Measurements from ENCODE around the gene GFRA1. TPM values are rescaled to one million over a fixed set of nuclear protein-coding genes. Genes with fewer than 3 reads are reported as not detected.

Gene GFRA1
- total and polyA plus RNA-seq, 10 donors = 0.52 to 36.5 (median 4.5) TPM

- H3K4me3 ChIP-seq = no peak overlapping the region
- 70 to 72% (median 71%) methylated on average over 3 of the region's 3 CpGs for WGBS, 5 donors
- TF ChIP-seq POLR2A (IDR thresholded peaks at IDR 0.05) (no peak), CTCF (IDR thresholded peaks at IDR 0.05 in 8 of 11, conservative IDR thresholded peaks at IDR 0.05 in 3 of 11) (no peak), POLR2AphosphoS5 (IDR thresholded peaks at IDR 0.05) (no peak)
- peaks cover 0 to 16% (median 0%) of the 10 kb centered on the region in 7 donors for H3K27me3 ChIP-seq (replicated peaks in 1 of 7)
- DNase-seq = no peak
- H3K4me1 ChIP-seq = no peaks in the 10 kb centered on the region
- intact Hi-C loops (cut with DNase I; ENCODE audit: low total_unique reads) = loop anchor here (10.0 kb wide), 2 partner anchors 487 to 577 kb away; no protein-coding TSS in a partner anchor
- H3K36me3 ChIP-seq = no peaks in the 10 kb centered on the region
- H3K27ac ChIP-seq = no peak overlapping the region
- H3K9me3 ChIP-seq = no peaks in the 10 kb centered on the region
Observed at GRCh38 chr10:116281775-116282174, 8.8 kb upstream of the GFRA1 start.

- intact Hi-C loops (cut with DNase I; ENCODE audit: low total_unique reads) = no loop called here
- Histone ChIP-seq H3K27me3 (replicated peaks in 1 of 7) (peaks cover 0 to 41% (median 16%) of the 10 kb centered on the region in 7 donors), H3K9me3 (no peaks in the 10 kb centered on the region)
Observed at GRCh38 chr10:116278846-116279245, 5.8 kb upstream of the GFRA1 start.

GRCh38 chr10:116276981-116277380 is 4.0 kb upstream of the GFRA1 start:
- TF ChIP-seq POLR2AphosphoS5 (IDR thresholded peaks at IDR 0.05) (no peak), POLR2A (IDR thresholded peaks at IDR 0.05) (no peak), CTCF (IDR thresholded peaks at IDR 0.05 in 8 of 11, conservative IDR thresholded peaks at IDR 0.05 in 3 of 11) (no peak)
- no peak overlapping the region for H3K4me3 ChIP-seq
- peaks cover 0 to 54% (median 35%) of the 10 kb centered on the region in 7 donors for H3K27me3 ChIP-seq (replicated peaks in 1 of 7)
- intact Hi-C loops (cut with DNase I; ENCODE audit: low total_unique reads) = no loop called here
- H3K4me1 ChIP-seq = peaks cover 2 to 28% (median 20%) of the 10 kb centered on the region in 6 donors
- H3K9me3 ChIP-seq = no peaks in the 10 kb centered on the region
- no peaks in the 10 kb centered on the region for H3K36me3 ChIP-seq
- 84 to 90% (median 88%) methylated on average over 3 of the region's 3 CpGs for WGBS, 5 donors
- no peak overlapping the region for H3K27ac ChIP-seq
- no peak for DNase-seq

More at GRCh38 chr10:116278846-116279245, 5.8 kb upstream of the GFRA1 start:
- Histone ChIP-seq H3K27ac (no peak overlapping the region), H3K4me3 (no peak overlapping the region), H3K36me3 (no peaks in the 10 kb centered on the region), H3K4me1 (peaks cover 0 to 9% (median 5%) of the 10 kb centered on the region in 6 donors)
- 71 to 83% (median 74%) methylated on average over 6 of the region's 6 CpGs for WGBS, 5 donors
- DNase-seq = no peak
- TF ChIP-seq CTCF (IDR thresholded peaks at IDR 0.05 in 8 of 11, conservative IDR thresholded peaks at IDR 0.05 in 3 of 11) (no peak), POLR2AphosphoS5 (IDR thresholded peaks at IDR 0.05) (no peak), POLR2A (IDR thresholded peaks at IDR 0.05) (no peak)

DNA sequence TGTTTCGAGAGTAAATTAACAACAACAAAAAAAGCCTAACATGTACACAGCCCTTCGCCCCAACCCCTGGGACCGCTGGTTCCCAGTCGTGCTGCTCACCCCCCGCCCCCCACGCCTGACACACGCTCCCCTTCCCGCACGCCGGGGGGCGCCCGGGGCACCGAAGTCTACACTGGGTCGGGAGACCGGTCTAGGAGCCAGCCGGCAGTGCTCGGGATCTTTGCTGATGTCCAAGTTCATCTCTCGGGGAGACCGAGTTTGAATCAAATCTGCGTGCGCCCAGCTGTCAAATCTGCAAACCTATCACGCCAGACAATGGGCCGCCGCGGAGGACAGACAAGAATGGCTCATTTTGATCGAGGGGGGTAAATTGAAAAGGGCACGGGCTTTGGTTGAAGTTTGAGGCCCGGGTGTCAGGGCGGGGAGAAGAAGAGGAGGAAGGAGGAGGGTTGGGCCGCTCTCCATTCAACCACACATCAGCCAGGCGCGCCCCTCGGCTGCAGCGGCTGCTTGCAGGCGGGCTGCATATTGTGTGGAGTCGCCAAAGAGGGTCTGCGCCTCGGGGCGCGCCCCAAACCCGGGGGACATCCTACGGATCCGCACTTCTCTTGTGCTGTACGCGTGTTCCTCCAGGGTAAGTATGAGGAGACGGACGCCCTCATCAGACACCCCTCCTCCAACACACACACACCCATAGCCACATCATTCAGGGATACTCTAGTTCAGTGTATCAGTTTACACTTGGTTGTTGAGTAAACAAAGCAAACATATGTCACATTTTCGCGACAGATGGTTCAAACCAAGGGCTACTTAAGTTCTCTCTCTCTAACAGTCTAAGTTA is 1.3 kb upstream of the GFRA1 start:
- peak overlapping the region; percentile 13 to 66 (median 36) for H3K4me3 ChIP-seq
- no peaks in the 10 kb centered on the region for H3K9me3 ChIP-seq
- no peak for DNase-seq
- TF ChIP-seq POLR2AphosphoS5 (IDR thresholded peaks at IDR 0.05) = no peak
- TF ChIP-seq POLR2A (IDR thresholded peaks at IDR 0.05) = no peak
- no peak for TF ChIP-seq CTCF (IDR thresholded peaks at IDR 0.05 in 8 of 11, conservative IDR thresholded peaks at IDR 0.05 in 3 of 11)
- peaks cover 0 to 81% (median 55%) of the 10 kb centered on the region in 7 donors for H3K27me3 ChIP-seq (replicated peaks in 1 of 7)
- H3K27ac ChIP-seq = peak overlapping the region in 2 of 8 donors; percentile 9 to 17
- H3K4me1 ChIP-seq = peaks cover 2 to 41% (median 30%) of the 10 kb centered on the region in 6 donors
- H3K36me3 ChIP-seq = no peaks in the 10 kb centered on the region
- 2 to 4% (median 3%) methylated on average over 41 to 49 of the region's 49 CpGs for WGBS, 5 donors
- intact Hi-C loops (cut with DNase I; ENCODE audit: low total_unique reads) = no loop called here

All from spleen (tissue), 11 donors.